Stimulated activated effector memory CD8-positive, alpha-beta T cell treated with anti-CD3 and anti-CD28 coated beads, Interleukin-12 subunit alpha, Interleukin-12 subunit beta, amount 100 ng/mL, for 72 hours (primary cell): ENCODE measurements around the gene DKKL1.

Experiments used
- ATAC-seq: fragments of 150-1000 bp; cut with Tn5 transposase; 2 replicates; pipeline ENCODE4 v1.10.0; 2021
- DNase-seq, 2 donors: peaks; one replicate each; pipeline ENCODE4 v3.0.0; 2021 to 2022; ENCODE audit warnings: low spot score in 2 of 2
- H3K27ac Mint-ChIP-seq: one replicate; pipeline ENCODE4 v1.8.0; 2022; ENCODE audit warnings: mild to moderate bottlenecking, mixed read lengths
- H3K36me3 Mint-ChIP-seq: one replicate; pipeline ENCODE4 v1.8.0; 2022; ENCODE audit warnings: mild to moderate bottlenecking, mixed read lengths
- H3K4me1 Mint-ChIP-seq: one replicate; pipeline ENCODE4 v1.8.0; 2022; ENCODE audit warnings: mixed read lengths
- H3K4me3 Mint-ChIP-seq: one replicate; pipeline ENCODE4 v1.8.0; 2022; ENCODE audit warnings: mild to moderate bottlenecking, mixed read lengths
- H3K9me3 Mint-ChIP-seq: one replicate; pipeline ENCODE4 v1.8.0; 2022; ENCODE audit warnings: mixed read lengths

The DKKL1 gene

DNA sequence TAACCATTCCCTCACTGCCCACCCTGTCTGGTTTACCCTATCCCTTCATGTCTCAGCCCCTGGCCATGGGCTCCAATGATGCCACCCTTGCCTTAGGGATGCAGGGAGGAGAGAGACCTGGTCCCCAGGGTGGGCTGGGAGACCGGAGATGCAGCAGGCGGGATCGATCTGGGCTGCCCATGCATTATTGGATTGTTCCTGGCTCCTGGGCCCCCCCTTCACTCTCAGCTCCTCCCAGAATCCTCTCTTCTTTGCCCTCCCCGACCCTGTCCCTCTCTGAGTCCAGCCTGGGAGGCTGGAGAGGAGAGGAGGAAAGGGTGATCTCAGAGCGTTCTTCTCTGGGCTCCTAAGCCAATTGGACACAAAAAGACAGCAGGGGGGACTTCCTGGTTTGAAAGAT is 30.2 kb downstream of the DKKL1 start:
- H3K4me1 Mint-ChIP-seq, result peaks cover 18% of the 10 kb centered on the region
- H3K4me3 Mint-ChIP-seq, result no peak overlapping the region
- no peak overlapping the region for H3K27ac Mint-ChIP-seq
- no peak for ATAC-seq
- no peaks in the 10 kb centered on the region for H3K36me3 Mint-ChIP-seq
- no peak for DNase-seq
- no peaks in the 10 kb centered on the region for H3K9me3 Mint-ChIP-seq

DNA sequence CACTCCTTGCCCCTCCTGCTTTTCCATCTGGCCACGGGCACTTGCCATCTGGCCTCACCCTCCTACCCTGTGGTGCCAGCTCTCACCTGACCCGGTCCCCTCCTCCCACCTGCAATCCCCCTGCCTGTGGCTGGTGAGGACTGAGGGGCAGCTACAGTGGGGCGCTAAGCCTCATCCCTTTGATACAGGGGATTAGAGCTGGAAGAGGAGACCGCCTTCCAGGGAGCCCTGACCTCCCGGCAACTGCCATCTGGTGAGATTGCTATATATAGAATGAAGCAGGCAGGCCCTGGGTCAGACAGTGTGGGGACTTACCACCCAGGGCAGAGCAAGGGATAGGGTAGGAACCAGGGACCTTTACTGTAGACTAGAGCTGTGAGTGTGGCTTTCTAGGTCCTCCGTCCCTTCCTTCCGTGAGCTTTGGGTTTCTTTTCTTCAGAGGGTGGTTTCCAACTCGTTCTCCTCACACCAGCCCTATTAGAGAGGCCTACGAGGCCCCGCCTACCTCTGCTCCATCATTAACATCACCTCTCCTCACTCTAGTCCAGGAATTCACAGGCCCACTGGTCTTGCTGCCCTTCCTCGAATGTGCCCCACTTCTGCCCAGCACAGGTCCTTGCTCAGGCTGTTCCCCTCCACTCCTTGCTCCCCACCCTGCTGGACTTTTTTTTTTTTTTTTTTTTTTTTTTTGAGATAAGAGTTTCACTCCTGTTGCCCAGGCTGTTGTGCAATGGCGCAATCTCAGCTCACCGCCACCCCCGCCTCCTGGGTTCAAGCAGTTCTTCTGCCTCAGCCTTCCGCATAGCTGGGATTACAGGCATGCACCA is 32.1 kb downstream of the DKKL1 start:
- H3K36me3 Mint-ChIP-seq, result no peaks in the 10 kb centered on the region
- H3K4me1 Mint-ChIP-seq, result peaks cover 18% of the 10 kb centered on the region
- H3K9me3 Mint-ChIP-seq, result no peaks in the 10 kb centered on the region
- no peak overlapping the region for H3K4me3 Mint-ChIP-seq
- no peak for DNase-seq
- ATAC-seq, result no peak
- no peak overlapping the region for H3K27ac Mint-ChIP-seq

DNA sequence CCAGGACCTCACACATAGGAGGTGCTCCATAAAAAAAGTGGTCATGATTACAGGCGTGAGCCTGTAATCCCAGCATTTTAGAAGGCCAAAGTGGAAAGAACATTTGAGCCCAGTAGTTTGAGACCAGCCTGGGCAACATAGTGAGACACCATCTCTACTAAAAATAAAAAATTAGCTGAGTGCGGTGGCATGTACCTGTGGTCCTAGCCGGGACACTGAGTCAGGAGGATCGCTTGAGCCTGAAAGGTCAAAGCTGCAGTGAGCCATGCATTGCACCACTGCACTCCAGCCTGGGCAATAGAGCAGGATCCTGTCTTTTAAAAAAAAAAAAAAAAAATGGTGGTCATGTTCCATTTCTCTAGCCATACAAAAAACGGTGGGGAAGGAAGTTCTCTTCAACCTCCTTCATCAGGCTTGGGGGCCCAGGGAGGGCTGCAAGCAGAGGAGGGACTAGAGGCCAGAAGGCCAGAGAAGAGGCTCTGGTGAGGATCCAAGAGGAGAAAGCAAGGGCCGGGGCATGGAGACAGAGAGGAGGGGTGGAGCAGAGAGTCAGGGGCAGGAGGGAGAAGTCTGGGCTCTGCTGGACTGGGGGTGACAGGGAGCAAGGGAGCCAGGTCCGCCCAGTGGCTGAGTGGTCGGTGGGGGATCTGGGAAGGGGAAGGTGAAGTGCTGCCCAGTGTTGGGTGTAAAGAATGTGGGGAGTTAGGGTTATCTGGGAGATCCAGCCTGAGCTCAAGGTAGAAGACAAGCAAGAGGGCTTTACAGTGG is 33.2 kb downstream of the DKKL1 start:
- H3K36me3 Mint-ChIP-seq, result no peaks in the 10 kb centered on the region
- H3K4me3 Mint-ChIP-seq, result no peak overlapping the region
- ATAC-seq (no peak), DNase-seq (no peak)
- H3K9me3 Mint-ChIP-seq, result no peaks in the 10 kb centered on the region
- H3K4me1 Mint-ChIP-seq, result peaks cover 11% of the 10 kb centered on the region
- peak overlapping the region; percentile 29 for H3K27ac Mint-ChIP-seq

- ATAC-seq, result no peak
- Mint-ChIP-seq H3K4me1 (peaks cover 6% of the 10 kb centered on the region), H3K27ac (peak overlapping the region; percentile 3), H3K9me3 (no peaks in the 10 kb centered on the region), H3K4me3 (no peak overlapping the region), H3K36me3 (no peaks in the 10 kb centered on the region)
- DNase-seq, result no peak
Measured at GRCh38 chr19:49398001-49398615, 34.4 kb downstream of the DKKL1 start.

DNA sequence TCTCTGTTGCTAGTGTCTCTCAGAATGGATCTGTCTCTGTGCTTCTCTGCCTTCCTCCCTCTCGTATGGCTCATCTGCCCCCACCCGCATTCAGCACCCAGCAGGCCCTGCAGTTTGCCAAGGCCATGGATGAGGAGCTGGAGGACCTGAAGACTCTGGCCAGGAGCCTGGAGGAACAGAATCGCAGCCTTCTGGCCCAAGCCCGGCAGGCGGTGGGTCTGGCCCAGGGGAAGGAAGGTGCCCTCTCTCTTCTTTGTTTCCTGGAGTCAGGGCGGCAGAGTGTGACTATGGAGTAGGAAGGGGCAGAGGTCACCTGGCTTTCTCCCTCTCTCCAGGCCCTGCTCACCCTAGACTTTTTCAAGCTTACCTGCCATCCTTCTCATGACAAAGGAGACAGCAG is 35.3 kb downstream of the DKKL1 start:
- ATAC-seq (no peak), DNase-seq (no peak)
- no peaks in the 10 kb centered on the region for H3K36me3 Mint-ChIP-seq
- no peaks in the 10 kb centered on the region for H3K9me3 Mint-ChIP-seq
- H3K4me3 Mint-ChIP-seq, result no peak overlapping the region
- peak overlapping the region; percentile 3 for H3K27ac Mint-ChIP-seq
- H3K4me1 Mint-ChIP-seq, result peaks cover 6% of the 10 kb centered on the region

GRCh38 chr19:49400029-49400428 is 36.4 kb downstream of the DKKL1 start:
- ATAC-seq (no peak), DNase-seq (no peak)
- peaks cover 6% of the 10 kb centered on the region for H3K4me1 Mint-ChIP-seq
- H3K36me3 Mint-ChIP-seq, result no peaks in the 10 kb centered on the region
- H3K4me3 Mint-ChIP-seq, result no peak overlapping the region
- H3K27ac Mint-ChIP-seq, result no peak overlapping the region
- H3K9me3 Mint-ChIP-seq, result no peaks in the 10 kb centered on the region

- H3K27ac Mint-ChIP-seq, result no peak overlapping the region
- DNase-seq, result no peak
- H3K9me3 Mint-ChIP-seq, result no peaks in the 10 kb centered on the region
- no peak for ATAC-seq
- peaks cover 13% of the 10 kb centered on the region for H3K4me1 Mint-ChIP-seq
- H3K36me3 Mint-ChIP-seq, result no peaks in the 10 kb centered on the region
- H3K4me3 Mint-ChIP-seq, result no peak overlapping the region
Measured at GRCh38 chr19:49403404-49404187, 39.9 kb downstream of the DKKL1 start.

GRCh38 chr19:49407079-49407478 is 43.4 kb downstream of the DKKL1 start:
- H3K4me1 Mint-ChIP-seq, result peaks cover 37% of the 10 kb centered on the region
- H3K27ac Mint-ChIP-seq, result no peak overlapping the region
- ATAC-seq, result no peak
- no peak for DNase-seq
- no peak overlapping the region for H3K4me3 Mint-ChIP-seq
- H3K36me3 Mint-ChIP-seq, result no peaks in the 10 kb centered on the region
- no peaks in the 10 kb centered on the region for H3K9me3 Mint-ChIP-seq

DNA sequence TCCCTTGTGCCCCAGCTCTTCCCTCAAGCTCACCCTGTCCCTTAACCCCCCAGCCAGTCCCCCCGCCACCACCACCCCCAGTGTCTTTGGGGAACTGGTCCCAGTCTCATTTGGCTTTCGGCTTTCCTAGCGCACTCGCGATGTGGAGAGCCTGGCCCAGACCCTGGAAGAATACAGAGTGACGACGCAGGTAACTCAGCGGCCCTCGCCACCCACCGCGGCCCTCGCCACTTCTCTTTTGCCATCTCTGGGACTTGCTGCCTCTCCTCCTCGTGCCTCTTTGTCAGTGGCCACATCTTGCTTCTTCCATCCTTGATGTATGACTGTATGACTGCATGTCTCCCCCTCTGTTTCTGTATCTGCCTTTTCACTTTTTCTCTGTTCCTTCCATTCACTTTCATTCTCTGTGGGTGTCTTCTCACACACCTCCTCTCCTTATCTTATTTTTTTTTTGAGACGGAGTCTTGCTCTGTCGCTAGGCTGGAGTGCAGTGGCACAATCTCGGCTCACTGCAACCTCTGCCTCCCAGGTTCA is 43.9 kb downstream of the DKKL1 start:
- ATAC-seq (peak; percentile 31), DNase-seq (no peak)
- Mint-ChIP-seq H3K4me3 (no peak overlapping the region), H3K4me1 (peaks cover 41% of the 10 kb centered on the region), H3K27ac (no peak overlapping the region), H3K36me3 (no peaks in the 10 kb centered on the region), H3K9me3 (no peaks in the 10 kb centered on the region)

GRCh38 chr19:49408816-49409440 is 45.3 kb downstream of the DKKL1 start:
- H3K27ac Mint-ChIP-seq, result peak overlapping the region; percentile 86
- no peaks in the 10 kb centered on the region for H3K36me3 Mint-ChIP-seq
- H3K4me3 Mint-ChIP-seq, result peak overlapping the region; percentile 41
- peaks cover 41% of the 10 kb centered on the region for H3K4me1 Mint-ChIP-seq
- no peak for ATAC-seq
- no peak for DNase-seq
- H3K9me3 Mint-ChIP-seq, result no peaks in the 10 kb centered on the region

DNA sequence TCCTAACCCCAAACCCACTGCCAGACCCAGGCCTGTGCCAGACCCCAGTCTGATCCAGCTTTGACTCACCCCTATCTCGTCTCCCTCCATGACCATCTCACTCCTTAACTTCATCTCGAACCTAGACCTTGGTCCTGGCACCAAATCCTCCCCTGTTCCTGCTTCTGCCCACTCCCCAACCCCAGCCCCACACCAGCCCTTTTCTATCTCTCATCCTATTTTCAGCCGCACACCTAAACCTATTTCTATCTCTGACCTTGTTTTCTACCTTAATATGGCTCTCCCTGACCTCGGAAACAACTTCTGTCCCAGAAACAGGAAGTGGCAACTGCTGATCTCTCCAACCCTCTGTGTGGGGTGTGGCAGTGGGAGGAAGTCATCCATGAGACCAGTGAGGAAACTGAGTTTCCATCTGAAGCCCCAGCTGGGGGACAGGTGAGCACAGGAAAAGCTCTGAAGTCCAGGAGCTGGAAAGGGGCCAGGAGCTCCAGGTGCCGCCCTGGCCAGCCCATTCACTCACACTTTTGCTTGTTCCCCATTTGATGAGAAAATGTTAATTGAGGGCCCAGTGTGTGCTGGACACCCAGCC is 45.9 kb downstream of the DKKL1 start:
- Mint-ChIP-seq H3K27ac (peak overlapping the region; percentile 86), H3K36me3 (no peaks in the 10 kb centered on the region), H3K4me3 (peak overlapping the region; percentile 41), H3K4me1 (peaks cover 41% of the 10 kb centered on the region), H3K9me3 (no peaks in the 10 kb centered on the region)
- DNase-seq, result no peak
- peak; percentile 63 for ATAC-seq

- H3K27ac Mint-ChIP-seq, result peak overlapping the region; percentile 61
Measured at GRCh38 chr19:49411681-49412326, 48.1 kb downstream of the DKKL1 start.

DNA sequence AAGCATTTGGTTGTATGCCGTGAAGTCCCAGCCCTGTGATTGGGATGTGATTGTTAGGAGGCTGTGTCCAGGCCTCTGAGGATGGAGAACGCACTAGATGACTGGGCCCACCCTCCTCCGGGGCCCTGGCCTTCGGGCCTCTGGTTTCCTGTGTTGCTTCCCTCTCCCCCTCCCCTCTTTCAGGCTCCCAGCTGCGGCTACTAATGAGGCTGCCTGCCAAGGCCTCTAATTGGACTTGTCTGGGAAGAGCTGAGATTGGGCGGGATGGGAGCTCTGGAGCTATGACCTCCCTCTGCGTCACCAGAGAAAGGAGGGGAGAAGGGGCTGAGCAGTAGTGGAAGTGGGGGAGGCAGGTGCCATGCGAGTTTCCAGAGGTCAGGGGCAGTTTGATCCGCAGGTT is 49.7 kb downstream of the DKKL1 start:
- Mint-ChIP-seq H3K9me3 (no peaks in the 10 kb centered on the region), H3K4me3 (no peak overlapping the region), H3K27ac (peak overlapping the region; percentile 29), H3K36me3 (no peaks in the 10 kb centered on the region), H3K4me1 (peaks cover 30% of the 10 kb centered on the region)
- ATAC-seq, result no peak
- DNase-seq, result no peak

More at GRCh38 chr19:49411681-49412326, 48.1 kb downstream of the DKKL1 start:
- Mint-ChIP-seq H3K4me1 (peaks cover 41% of the 10 kb centered on the region), H3K4me3 (no peak overlapping the region), H3K9me3 (no peaks in the 10 kb centered on the region), H3K36me3 (no peaks in the 10 kb centered on the region)
- no peak for ATAC-seq
- DNase-seq, result no peak

DNA sequence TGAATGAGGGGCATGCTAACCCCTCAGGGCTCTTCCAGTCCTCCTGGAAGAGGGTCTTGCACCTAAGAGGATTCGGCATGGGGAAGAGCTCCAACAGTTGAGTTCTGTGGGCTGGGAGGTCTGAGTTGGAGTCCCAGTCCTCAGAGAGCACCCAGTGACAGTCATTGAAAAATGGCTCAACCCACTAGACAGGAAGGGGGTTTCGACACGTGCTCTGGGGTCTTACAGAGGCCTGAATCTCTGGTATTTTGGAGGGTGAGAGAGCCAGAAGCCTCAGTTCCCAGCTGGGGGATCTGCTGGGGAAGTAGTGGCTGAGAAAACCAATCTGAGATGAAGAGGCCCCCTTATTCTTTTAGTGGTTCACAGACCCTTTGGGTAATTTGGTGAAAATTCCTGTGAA is 50.6 kb downstream of the DKKL1 start:
- Mint-ChIP-seq H3K9me3 (no peaks in the 10 kb centered on the region), H3K27ac (no peak overlapping the region), H3K36me3 (no peaks in the 10 kb centered on the region), H3K4me1 (peaks cover 21% of the 10 kb centered on the region), H3K4me3 (no peak overlapping the region)
- no peak for DNase-seq
- no peak for ATAC-seq
